WTC11 (cell line): ENCODE results near the gene LAPTM5. TPM values are rescaled to one million over a fixed set of nuclear protein-coding genes. Genes with fewer than 3 reads are reported as not detected.

ENCODE experiments used
- ATAC-seq: fragments of 200-7000 bp; cut with Tn5 transposase; 2 replicates; pipeline ENCODE4 v1.10.0; 2021; ENCODE audit warnings: mild to moderate bottlenecking, moderate library complexity
- CTCF ChIA-PET: fragments of 300-600 bp; sonication (Branson Sonifier 250); formaldehyde crosslinking; loops from one replicate; lab custom pipeline; 2021; ENCODE audit warnings: antibody characterized with exemption; lab: Charles Lee
- POLR2A ChIA-PET: fragments of 350-600 bp; sonication (Branson Sonifier 250); formaldehyde crosslinking; loops from one replicate; lab custom pipeline; 2021; ENCODE audit warnings: antibody characterized with exemption; lab: Charles Lee
- DNase-seq: peaks from one replicate; pipeline ENCODE4 v3.0.0; 2021; ENCODE audit warnings: low spot score
- H3K27ac Mint-ChIP-seq: 2 replicates; pipeline ENCODE4 v1.8.0; 2021; ENCODE audit warnings: mixed read lengths
- H3K27me3 Mint-ChIP-seq: 2 replicates; pipeline ENCODE4 v1.8.0; 2021; ENCODE audit warnings: low read depth, mild to moderate bottlenecking, moderate library complexity, mixed read lengths
- H3K36me3 Mint-ChIP-seq: 2 replicates; pipeline ENCODE4 v1.8.0; 2021; ENCODE audit warnings: mixed read lengths
- H3K4me1 Mint-ChIP-seq: 2 replicates; pipeline ENCODE4 v1.8.0; 2022; ENCODE audit warnings: mixed read lengths
- H3K4me3 Mint-ChIP-seq: 2 replicates; pipeline ENCODE4 v1.8.0; 2021; ENCODE audit warnings: mild to moderate bottlenecking, moderate library complexity, mixed read lengths
- H3K9me3 Mint-ChIP-seq: 2 replicates; pipeline ENCODE4 v1.8.0; 2021; ENCODE audit warnings: mixed read lengths
- CREM ChIP-seq: sonication (generic); formaldehyde crosslinking; IDR thresholded peaks from 2 replicates; pipeline ENCODE4 v1.8.1; 2022; ENCODE audit warnings: mild to moderate bottlenecking, missing genetic modification reagents, moderate library complexity
- FOXP1 ChIP-seq: sonication (generic); formaldehyde crosslinking; IDR thresholded peaks from 2 replicates; pipeline ENCODE4 v1.8.0; 2022; ENCODE audit warnings: missing genetic modification reagents, mild to moderate bottlenecking, moderate library complexity, borderline replicate concordance
- HMGA2 ChIP-seq: fragments of 250-450 bp; sonication (Bioruptor Pico); IDR thresholded peaks from 2 replicates; pipeline ENCODE4 v1.4.0; 2021; ENCODE audit warnings: mild to moderate bottlenecking, moderate library complexity
- IRF2 ChIP-seq: sonication (generic); formaldehyde crosslinking; IDR thresholded peaks from 2 replicates; pipeline ENCODE4 v1.8.0; 2022; ENCODE audit warnings: low read depth, missing genetic modification reagents, borderline replicate concordance
- JAZF1 ChIP-seq: fragments of 250-450 bp; sonication (Bioruptor Pico); IDR thresholded peaks from 2 replicates; pipeline ENCODE4 v1.9.0; 2021; ENCODE audit warnings: moderate library complexity, mild to moderate bottlenecking, inconsistent platforms
- JUN ChIP-seq: sonication (generic); formaldehyde crosslinking; IDR thresholded peaks from 2 replicates; pipeline ENCODE4 v1.8.0; 2023; ENCODE audit warnings: mild to moderate bottlenecking, missing genetic modification reagents
- NFATC4 ChIP-seq: fragments of 250-450 bp; sonication (Bioruptor Pico); IDR thresholded peaks from 2 replicates; pipeline ENCODE4 v1.9.0; 2021; ENCODE audit warnings: mild to moderate bottlenecking
- NFE2L1 ChIP-seq: sonication (generic); formaldehyde crosslinking; IDR thresholded peaks from 2 replicates; pipeline ENCODE4 v1.8.1; 2023; ENCODE audit warnings: missing genetic modification reagents
- NFYB ChIP-seq: sonication (generic); formaldehyde crosslinking; conservative IDR thresholded peaks from 2 replicates; pipeline ENCODE4 v1.8.0; 2022; ENCODE audit warnings: low read depth, missing genetic modification reagents
- OVOL2 ChIP-seq: fragments of 250-450 bp; sonication (Bioruptor Pico); IDR thresholded peaks from 2 replicates; pipeline ENCODE4 v1.9.0; 2021; ENCODE audit warnings: mild to moderate bottlenecking, borderline replicate concordance
- SOX15 ChIP-seq: fragments of 250-450 bp; sonication (Bioruptor Pico); IDR thresholded peaks from 2 replicates; pipeline ENCODE4 v1.9.0; 2021; ENCODE audit warnings: mild to moderate bottlenecking
- TCF7 ChIP-seq: sonication (generic); formaldehyde crosslinking; IDR thresholded peaks from 2 replicates; pipeline ENCODE4 v1.8.0; 2022; ENCODE audit warnings: mild to moderate bottlenecking, low read depth, missing genetic modification reagents, moderate library complexity
- TEAD1 ChIP-seq: sonication (generic); formaldehyde crosslinking; IDR thresholded peaks from 2 replicates; pipeline ENCODE4 v1.8.0; 2022; ENCODE audit warnings: mild to moderate bottlenecking, missing genetic modification reagents
- ZNF232 ChIP-seq: sonication (generic); formaldehyde crosslinking; IDR thresholded peaks from 2 replicates; pipeline ENCODE4 v1.8.0; 2022; ENCODE audit warnings: mild to moderate bottlenecking, missing genetic modification reagents
- total RNA-seq: library from RNA; stranded (reverse); gene quantifications from 3 replicates; pipeline ENCODE4 v1.2.3, GENCODE V29; 2021
- TF ChIP-seq, protein P1 (sequence below): sonication (generic); formaldehyde crosslinking; IDR thresholded peaks from 2 replicates; pipeline ENCODE4 v1.8.1; 2023; ENCODE audit warnings: mild to moderate bottlenecking, missing genetic modification reagents
- TF ChIP-seq, protein P2 (sequence below): sonication (generic); formaldehyde crosslinking; IDR thresholded peaks from 2 replicates; pipeline ENCODE4 v1.8.1; 2023; ENCODE audit warnings: mild to moderate bottlenecking, missing genetic modification reagents, moderate library complexity
- TF ChIP-seq, protein P3 (sequence below): sonication (generic); formaldehyde crosslinking; IDR thresholded peaks from 2 replicates; pipeline ENCODE4 v1.8.1; 2023; ENCODE audit warnings: mild to moderate bottlenecking, missing genetic modification reagents, borderline replicate concordance
- TF ChIP-seq, protein P4 (sequence below): fragments of 250-450 bp; sonication (Bioruptor Pico); conservative IDR thresholded peaks from 2 replicates; pipeline ENCODE4 v1.9.0; 2021; ENCODE audit warnings: mild to moderate bottlenecking
- TF ChIP-seq, protein P5 (sequence below): sonication (generic); formaldehyde crosslinking; IDR thresholded peaks from 2 replicates; pipeline ENCODE4 v1.8.0; 2022; ENCODE audit warnings: mild to moderate bottlenecking, missing genetic modification reagents
- TF ChIP-seq, protein P6 (sequence below): sonication (generic); formaldehyde crosslinking; IDR thresholded peaks from 2 replicates; pipeline ENCODE4 v1.8.1; 2022; ENCODE audit warnings: low read depth, mild to moderate bottlenecking, moderate library complexity, missing genetic modification reagents, borderline replicate concordance

LAPTM5 gene
- total RNA-seq, 1 experiment from 2014 or later = 1.3 TPM

DNA sequence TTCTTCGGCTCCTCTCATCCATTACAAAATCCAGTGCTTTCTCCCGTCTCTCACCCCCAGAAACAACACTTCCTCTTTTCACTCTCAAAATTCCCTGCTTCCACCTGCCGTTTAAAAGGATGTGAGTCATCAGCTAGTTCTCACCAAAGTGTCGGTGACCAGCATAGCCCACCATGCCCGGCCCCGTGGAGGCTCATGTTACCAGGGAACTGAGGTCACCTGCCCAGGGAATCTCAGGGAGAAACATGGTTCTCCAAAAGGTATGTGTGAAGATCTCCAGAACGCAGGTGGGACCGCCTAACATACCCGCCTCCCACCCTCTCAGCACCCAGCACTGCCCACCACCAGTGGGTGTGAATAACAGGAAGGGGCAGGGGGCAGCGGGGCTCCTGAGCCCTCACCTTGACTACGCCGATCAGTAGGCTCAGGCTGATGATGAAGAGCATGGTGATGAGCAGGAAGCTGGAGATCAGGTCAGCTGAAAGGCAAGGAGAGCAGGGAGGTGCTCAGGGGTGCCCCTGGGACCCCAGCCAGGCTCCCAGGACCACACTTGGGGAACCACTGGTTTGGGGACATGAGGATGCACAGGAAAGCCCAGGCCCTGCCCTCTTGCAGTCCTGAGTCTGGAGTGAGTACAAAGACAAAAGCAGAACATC, 16.2 kb downstream of the LAPTM5 start:
- Mint-ChIP-seq H3K36me3 (no peaks in the 10 kb centered on the region), H3K27me3 (no peaks in the 10 kb centered on the region), H3K4me3 (no peak overlapping the region), H3K27ac (no peak overlapping the region), H3K9me3 (no peaks in the 10 kb centered on the region), H3K4me1 (peaks cover 16% of the 10 kb centered on the region)
- ChIA-PET CTCF (interaction anchor here (1.0 to 2.8 kb wide), 3 partner anchors 14 to 169 kb away, joined by 3 to 14 read pairs (median 5); no protein-coding TSS in a partner anchor), POLR2A (no interaction called here)
- ATAC-seq = peak; percentile 29; the same call in 1 of the 2 replicates
- no peak for DNase-seq
- TF ChIP-seq, protein P1, sequence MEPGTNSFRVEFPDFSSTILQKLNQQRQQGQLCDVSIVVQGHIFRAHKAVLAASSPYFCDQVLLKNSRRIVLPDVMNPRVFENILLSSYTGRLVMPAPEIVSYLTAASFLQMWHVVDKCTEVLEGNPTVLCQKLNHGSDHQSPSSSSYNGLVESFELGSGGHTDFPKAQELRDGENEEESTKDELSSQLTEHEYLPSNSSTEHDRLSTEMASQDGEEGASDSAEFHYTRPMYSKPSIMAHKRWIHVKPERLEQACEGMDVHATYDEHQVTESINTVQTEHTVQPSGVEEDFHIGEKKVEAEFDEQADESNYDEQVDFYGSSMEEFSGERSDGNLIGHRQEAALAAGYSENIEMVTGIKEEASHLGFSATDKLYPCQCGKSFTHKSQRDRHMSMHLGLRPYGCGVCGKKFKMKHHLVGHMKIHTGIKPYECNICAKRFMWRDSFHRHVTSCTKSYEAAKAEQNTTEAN (CRISPR knock-in tag) = no peak
- TF ChIP-seq TCF7 (CRISPR knock-in tag) = no peak
- TF ChIP-seq, protein P2, sequence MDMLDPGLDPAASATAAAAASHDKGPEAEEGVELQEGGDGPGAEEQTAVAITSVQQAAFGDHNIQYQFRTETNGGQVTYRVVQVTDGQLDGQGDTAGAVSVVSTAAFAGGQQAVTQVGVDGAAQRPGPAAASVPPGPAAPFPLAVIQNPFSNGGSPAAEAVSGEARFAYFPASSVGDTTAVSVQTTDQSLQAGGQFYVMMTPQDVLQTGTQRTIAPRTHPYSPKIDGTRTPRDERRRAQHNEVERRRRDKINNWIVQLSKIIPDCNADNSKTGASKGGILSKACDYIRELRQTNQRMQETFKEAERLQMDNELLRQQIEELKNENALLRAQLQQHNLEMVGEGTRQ (CRISPR knock-in tag) = no peak
- no peak for TF ChIP-seq NFYB (CRISPR knock-in tag)
- TF ChIP-seq HMGA2 = no peak
- TF ChIP-seq OVOL2 (CRISPR knock-in tag) = no peak
- no peak for TF ChIP-seq TEAD1 (CRISPR knock-in tag)

DNA sequence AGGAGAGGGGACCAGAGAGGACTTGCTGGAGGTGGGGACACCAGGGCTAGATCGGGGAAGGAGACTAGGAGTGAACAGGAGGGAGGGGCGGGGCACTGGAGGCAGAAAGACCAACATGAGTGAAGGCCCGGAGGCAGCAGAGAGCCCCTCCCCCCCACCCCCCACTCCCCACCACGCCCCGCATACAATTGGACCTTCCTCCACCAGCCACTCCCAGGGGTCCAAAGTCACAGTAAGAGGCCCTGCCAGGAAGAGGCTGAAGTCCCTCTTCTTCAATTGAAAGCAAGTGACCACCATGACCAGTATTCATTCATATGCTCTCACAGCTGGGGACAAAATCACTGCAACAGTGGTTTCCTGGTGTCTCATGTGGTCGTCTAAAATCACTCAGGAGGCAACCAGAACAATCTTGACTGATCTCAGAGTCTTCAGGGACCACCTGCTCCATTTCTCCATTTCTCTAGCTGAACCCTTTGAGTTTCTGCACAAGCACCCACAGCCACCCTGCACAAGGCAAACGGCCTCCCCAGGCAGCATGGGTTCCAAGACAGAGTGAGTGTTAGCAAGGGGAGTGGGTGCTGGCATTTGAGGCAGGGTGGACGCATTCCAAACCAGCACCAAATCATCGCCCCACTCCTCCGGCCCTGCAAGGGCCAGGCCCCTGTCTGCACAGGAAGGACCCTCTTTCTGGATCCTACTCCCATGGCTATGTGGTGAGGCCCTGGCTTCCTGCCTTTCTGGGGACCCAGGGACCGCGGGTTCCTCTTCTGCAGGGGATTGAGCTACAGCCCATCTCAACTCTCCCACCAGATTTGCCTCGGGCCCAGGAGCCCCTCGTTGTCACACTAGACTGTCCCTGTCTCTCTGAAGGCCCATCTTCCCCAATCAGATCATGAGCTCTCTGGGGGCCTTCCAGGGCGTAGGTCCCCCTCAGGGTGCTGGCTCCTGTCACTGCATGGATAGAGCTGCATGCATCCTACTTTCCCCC, 17.0 kb downstream of the LAPTM5 start:
- CTCF ChIA-PET = interaction anchor here (1.0 to 2.8 kb wide), 3 partner anchors 13 to 170 kb away, joined by 3 to 14 read pairs (median 5); no protein-coding TSS in a partner anchor
- Mint-ChIP-seq H3K27me3 (no peaks in the 10 kb centered on the region), H3K27ac (no peak overlapping the region), H3K4me3 (no peak overlapping the region), H3K4me1 (peaks cover 14% of the 10 kb centered on the region), H3K36me3 (no peaks in the 10 kb centered on the region), H3K9me3 (no peaks in the 10 kb centered on the region)
- DNase-seq = no peak
- POLR2A ChIA-PET = no interaction called here
- TF ChIP-seq SOX15 (CRISPR knock-in tag) (no peak), JUN (CRISPR knock-in tag) (no peak), CREM (CRISPR knock-in tag) (no peak), IRF2 (no peak), NFATC4 (no peak), JAZF1 (CRISPR knock-in tag) (no peak), NFE2L1 (CRISPR knock-in tag) (no peak), FOXP1 (CRISPR knock-in tag) (no peak), ZNF232 (CRISPR knock-in tag) (no peak)
- TF ChIP-seq, protein P3, sequence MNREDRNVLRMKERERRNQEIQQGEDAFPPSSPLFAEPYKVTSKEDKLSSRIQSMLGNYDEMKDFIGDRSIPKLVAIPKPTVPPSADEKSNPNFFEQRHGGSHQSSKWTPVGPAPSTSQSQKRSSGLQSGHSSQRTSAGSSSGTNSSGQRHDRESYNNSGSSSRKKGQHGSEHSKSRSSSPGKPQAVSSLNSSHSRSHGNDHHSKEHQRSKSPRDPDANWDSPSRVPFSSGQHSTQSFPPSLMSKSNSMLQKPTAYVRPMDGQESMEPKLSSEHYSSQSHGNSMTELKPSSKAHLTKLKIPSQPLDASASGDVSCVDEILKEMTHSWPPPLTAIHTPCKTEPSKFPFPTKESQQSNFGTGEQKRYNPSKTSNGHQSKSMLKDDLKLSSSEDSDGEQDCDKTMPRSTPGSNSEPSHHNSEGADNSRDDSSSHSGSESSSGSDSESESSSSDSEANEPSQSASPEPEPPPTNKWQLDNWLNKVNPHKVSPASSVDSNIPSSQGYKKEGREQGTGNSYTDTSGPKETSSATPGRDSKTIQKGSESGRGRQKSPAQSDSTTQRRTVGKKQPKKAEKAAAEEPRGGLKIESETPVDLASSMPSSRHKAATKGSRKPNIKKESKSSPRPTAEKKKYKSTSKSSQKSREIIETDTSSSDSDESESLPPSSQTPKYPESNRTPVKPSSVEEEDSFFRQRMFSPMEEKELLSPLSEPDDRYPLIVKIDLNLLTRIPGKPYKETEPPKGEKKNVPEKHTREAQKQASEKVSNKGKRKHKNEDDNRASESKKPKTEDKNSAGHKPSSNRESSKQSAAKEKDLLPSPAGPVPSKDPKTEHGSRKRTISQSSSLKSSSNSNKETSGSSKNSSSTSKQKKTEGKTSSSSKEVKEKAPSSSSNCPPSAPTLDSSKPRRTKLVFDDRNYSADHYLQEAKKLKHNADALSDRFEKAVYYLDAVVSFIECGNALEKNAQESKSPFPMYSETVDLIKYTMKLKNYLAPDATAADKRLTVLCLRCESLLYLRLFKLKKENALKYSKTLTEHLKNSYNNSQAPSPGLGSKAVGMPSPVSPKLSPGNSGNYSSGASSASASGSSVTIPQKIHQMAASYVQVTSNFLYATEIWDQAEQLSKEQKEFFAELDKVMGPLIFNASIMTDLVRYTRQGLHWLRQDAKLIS (CRISPR knock-in tag) = no peak
- TF ChIP-seq, protein P4, sequence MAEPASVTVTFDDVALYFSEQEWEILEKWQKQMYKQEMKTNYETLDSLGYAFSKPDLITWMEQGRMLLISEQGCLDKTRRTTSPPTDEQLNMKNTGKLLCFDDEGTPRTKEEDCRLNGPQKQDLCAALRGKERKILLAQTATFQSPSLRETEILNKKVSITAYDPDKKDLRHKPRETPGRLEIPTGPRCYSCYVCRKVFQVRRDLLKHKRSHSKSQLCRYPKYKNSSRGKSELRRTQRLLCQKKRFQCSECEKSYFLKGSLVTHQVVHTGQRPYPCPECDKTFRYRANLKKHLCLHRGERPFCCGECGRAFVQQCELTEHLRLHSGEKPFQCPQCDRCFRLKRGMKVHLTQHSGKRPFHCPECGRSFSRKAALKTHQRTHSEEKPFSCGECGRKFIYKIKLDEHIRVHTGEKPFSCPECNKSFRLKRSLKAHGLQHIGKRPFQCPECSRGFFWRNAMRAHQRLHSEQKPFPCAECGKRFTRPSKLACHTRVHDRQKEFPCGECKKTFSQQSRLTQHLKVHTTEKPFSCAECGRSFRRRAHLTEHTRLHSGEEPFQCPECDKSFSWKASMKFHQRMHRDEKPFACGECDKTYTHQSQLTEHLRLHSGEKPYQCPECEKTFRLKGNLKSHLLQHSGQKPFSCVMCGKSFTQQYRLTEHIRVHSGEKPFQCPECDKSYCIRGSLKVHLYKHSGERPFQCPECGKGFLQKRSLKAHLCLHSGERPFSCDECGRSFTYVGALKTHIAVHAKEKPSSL (CRISPR knock-in tag) = no peak
- TF ChIP-seq, protein P5, sequence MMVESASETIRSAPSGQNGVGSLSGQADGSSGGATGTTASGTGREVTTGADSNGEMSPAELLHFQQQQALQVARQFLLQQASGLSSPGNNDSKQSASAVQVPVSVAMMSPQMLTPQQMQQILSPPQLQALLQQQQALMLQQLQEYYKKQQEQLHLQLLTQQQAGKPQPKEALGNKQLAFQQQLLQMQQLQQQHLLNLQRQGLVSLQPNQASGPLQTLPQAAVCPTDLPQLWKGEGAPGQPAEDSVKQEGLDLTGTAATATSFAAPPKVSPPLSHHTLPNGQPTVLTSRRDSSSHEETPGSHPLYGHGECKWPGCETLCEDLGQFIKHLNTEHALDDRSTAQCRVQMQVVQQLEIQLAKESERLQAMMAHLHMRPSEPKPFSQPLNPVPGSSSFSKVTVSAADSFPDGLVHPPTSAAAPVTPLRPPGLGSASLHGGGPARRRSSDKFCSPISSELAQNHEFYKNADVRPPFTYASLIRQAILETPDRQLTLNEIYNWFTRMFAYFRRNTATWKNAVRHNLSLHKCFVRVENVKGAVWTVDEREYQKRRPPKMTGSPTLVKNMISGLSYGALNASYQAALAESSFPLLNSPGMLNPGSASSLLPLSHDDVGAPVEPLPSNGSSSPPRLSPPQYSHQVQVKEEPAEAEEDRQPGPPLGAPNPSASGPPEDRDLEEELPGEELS = no peak
- TF ChIP-seq, protein P6, sequence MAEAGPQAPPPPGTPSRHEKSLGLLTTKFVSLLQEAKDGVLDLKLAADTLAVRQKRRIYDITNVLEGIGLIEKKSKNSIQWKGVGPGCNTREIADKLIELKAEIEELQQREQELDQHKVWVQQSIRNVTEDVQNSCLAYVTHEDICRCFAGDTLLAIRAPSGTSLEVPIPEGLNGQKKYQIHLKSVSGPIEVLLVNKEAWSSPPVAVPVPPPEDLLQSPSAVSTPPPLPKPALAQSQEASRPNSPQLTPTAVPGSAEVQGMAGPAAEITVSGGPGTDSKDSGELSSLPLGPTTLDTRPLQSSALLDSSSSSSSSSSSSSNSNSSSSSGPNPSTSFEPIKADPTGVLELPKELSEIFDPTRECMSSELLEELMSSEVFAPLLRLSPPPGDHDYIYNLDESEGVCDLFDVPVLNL (CRISPR knock-in tag) = no peak
- TF ChIP-seq, protein P2 (CRISPR knock-in tag) = no peak
- ATAC-seq = no peak
